Measurements from ENCODE around the gene KLC3.

DNA sequence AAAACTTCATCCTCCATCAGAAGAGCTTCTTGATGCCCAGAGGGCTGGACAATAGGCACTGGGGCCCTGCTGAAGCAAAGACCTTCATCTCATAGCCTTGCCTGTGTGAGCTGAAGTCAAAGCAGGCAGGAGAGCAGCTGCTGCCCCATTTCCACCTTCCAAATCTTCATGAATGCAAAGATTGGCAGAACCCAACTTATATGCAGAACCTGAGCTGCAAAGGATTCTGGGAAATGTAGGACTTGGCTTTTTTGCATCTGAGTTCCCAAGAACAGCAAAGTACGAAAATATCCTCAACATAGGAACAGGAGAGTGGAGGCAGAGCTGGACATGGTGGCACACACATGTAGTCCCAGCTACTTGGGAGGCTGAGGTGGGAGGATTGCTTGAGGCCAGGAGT lies 48.7 kb upstream of the KLC3 start:
- TF ChIP-seq TAF1 (IDR thresholded peaks at IDR 0.05; ENCODE audit: borderline replicate concordance, low read depth, low read length) = no peak
- TF ChIP-seq POLR2AphosphoS5 (IDR thresholded peaks at IDR 0.05; ENCODE audit: low read depth, low read length) = no peak
